Cardiac septum (tissue), 1 donor: Measurements from ENCODE around the gene PCED1B. TPM values are rescaled to one million over a fixed set of nuclear protein-coding genes. Genes with fewer than 3 reads are reported as not detected.
A peak's percentile ranks its signal among the peaks of the same experiment; 100 is the strongest.
"Not testable (repeated sequence)": the region's sequence is repeated elsewhere in the genome, so short reads cannot be mapped to it uniquely, and the experiment has no call there.

Experiments
- DNase-seq: peaks from one replicate; pipeline ENCODE4 v3.0.0-alpha.2; 2020; ENCODE audit warnings: low spot score
- intact Hi-C: fragments of 100-400 bp; cut with DNase I; formaldehyde crosslinking; loops from one replicate; pipeline ENCODE4 v1.14.0; 2022
- total RNA-seq: library from RNA; stranded (reverse); fragmentation: NEBNext Ultra II Directional; extraction: Animal tissue kit (Norgen Biotek cat#: 25700); gene quantifications from one replicate; pipeline ENCODE4 v1.2.1, GENCODE V29; 2021
- donor health status: DM: no; HTN: no; CAD: no.

PCED1B gene
- total RNA-seq, 1 donor from 2014 or later = 1.9 TPM

DNA sequence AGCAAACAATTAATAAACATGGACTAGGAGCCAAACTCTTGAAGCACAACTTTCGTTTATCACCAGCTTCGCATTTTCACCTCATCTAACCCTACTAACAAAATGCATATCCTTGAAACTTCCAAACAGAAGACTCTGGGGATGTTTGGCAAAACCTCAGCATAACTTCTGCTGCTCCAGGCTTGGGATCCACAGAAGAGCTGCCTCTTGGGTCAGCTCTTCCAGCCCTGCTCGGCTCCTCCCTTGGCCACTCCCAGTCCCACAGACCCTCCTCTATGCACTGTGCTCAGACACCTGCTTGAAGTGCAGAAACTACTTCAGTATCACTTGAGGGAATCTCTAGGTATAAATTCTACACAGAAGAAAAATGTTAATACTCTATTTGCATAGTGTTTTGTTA lies 110.3 kb downstream of the PCED1B start:
- no peak for DNase-seq
- intact Hi-C loops = no loop called here

- no peak for DNase-seq
- intact Hi-C loops = no loop called here
Observed at GRCh38 chr12:47190271-47190750, 110.9 kb downstream of the PCED1B start.

DNA sequence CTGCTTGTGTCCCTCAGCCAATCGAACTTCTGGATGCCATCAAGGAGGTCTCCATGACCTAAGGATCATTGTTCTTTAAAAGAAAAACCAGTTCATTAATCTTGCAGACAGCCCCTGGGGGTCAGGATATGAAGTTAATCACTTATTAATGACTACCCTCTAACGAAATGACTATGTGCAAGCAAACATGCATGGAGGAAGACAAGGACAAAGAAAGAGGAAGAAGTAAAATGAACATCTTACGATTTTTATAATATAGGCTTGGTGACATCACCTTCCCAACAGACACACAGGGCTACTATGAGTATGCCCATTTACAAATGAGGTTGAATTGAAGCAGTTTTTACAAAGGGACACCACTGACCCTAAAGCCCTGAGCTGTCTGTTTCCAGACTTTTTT lies 111.5 kb downstream of the PCED1B start:
- intact Hi-C loops = no loop called here
- no peak for DNase-seq

DNA sequence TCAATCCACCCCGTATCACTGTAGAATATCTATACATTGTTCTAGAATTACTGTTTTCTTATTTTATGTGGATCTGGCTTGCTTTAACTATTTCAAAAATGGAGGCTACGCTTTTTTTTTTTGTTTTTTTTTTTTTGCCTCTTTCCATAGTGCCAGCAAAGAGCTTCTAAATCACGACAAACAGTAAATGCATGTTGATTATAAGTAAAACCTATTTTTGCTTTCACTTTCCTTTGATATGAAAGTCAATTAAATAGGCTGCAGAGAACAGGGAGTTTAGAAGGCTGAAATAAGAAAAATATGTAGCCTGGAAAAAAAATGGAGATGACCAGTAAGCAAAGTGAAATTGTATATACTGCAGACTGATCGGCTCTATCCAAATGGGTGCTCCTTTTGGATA lies 112.6 kb downstream of the PCED1B start:
- DNase-seq = no peak
- intact Hi-C loops = no loop called here

DNA sequence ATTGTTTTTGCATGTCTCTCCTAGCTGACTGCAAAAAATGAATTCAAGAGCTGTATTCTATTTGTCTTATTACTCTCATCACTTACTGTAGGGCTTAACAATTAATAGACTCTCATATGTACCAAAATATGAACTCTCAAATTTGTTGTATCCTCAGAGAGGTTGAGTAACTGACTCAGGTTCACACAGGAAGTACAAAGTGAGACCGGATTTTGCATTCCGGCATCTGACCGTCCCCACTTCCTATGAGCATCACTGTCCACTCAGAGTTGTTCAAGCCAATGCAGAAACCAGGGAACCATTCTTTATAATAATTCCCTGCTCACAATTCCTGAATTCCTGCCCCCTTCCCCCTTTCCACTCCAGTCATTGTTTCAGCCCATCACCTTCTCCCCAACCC lies 113.6 kb downstream of the PCED1B start:
- intact Hi-C loops = no loop called here
- no peak for DNase-seq

DNA sequence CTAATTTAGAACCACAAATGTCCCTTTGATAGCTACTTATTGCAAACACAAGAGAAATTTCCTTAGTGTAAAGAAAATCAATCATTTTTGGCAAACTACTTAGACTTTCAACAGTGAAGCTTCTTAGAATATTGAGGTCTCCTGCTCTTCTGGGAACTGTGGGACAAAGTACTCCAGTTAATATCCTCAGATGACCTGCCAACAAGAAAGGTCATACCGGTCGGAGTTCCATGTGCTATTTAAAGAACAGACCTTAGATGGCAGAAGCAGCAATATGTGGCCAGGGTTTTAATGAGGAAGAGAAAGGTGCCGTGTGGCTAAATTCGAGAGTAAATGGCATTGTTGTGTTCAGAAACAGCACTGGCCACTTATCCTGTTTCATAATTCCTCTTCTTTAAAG lies 115.1 kb downstream of the PCED1B start:
- no peak for DNase-seq
- intact Hi-C loops = no loop called here

DNA sequence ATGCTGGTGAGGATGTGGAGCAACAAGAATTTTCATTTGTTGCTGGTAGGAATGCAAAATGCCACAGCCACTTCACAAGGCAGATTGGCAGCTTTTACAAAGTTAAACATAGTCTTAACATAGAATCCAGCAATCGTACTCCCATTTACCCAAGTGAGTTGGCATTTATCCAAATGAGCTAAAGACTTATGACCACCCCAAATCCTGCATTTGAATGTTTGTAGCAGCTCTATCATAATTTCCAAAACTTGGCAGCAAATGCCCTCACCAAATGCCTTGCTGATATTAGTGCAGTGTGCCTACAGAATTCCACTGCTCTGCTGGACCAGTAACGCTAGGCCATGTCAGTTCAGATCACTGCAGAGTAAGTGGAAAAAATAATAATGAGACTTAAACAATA lies 121.0 kb downstream of the PCED1B start:
- intact Hi-C loops = no loop called here
- DNase-seq = no peak

- DNase-seq, intact Hi-C loops: not testable (repeated sequence)
Observed at GRCh38 chr12:47201190-47201589, 121.8 kb downstream of the PCED1B start.

- intact Hi-C loops = no loop called here
Observed at GRCh38 chr12:47202176-47202575, 122.8 kb downstream of the PCED1B start.

GRCh38 chr12:47205532-47206449 lies 126.4 kb downstream of the PCED1B start:
- intact Hi-C loops = no loop called here
- no peak for DNase-seq

More at GRCh38 chr12:47202176-47202575, 122.8 kb downstream of the PCED1B start:
- no peak for DNase-seq

- DNase-seq = no peak
- intact Hi-C loops = no loop called here
Observed at GRCh38 chr12:47206450-47207339, 127.3 kb downstream of the PCED1B start.

GRCh38 chr12:47207340-47207717 lies 127.9 kb downstream of the PCED1B start:
- intact Hi-C loops = no loop called here
- DNase-seq = peak; percentile 86

- no peak for DNase-seq
- intact Hi-C loops = no loop called here
Observed at GRCh38 chr12:47207829-47208248, 128.4 kb downstream of the PCED1B start.

DNA sequence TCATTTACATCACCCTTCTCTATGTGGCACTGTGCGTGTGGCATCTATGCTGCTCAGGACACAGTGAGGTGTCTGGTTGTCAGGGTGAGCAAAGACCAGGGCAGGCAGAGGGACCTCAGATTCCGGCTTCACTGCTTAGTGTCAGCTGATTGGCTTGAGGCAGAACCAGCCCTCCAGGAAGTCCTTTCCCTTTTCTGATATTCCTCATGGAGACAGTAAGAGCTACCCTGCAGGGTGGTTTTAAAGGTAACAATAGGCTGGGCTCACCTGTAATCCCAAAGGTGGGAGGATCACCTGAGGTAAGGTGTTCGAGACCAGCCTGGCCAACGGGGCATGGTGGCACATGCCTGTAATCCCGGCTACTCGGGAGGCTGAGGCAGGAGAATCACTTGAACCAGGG lies 129.6 kb downstream of the PCED1B start:
- DNase-seq = no peak
- intact Hi-C loops = no loop called here

DNA sequence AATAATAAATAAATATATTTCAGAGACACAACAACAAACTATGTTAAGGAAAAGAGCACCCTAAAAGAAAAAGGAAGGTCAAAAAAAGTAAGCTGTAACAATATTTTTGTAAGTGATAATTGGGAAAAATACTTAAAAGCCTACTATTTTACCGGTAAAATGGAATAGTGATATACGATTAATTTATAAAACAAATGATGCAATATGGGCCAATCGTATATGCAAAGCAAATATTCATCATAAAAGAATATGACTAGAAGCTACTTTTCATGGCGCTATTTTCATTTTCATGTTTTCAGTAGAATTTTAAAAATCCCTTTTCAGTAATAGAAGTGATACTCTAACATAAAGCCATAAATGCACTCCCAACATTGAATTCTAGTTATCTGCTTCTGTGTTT lies 131.4 kb downstream of the PCED1B start:
- intact Hi-C loops = no loop called here
- DNase-seq = no peak

DNA sequence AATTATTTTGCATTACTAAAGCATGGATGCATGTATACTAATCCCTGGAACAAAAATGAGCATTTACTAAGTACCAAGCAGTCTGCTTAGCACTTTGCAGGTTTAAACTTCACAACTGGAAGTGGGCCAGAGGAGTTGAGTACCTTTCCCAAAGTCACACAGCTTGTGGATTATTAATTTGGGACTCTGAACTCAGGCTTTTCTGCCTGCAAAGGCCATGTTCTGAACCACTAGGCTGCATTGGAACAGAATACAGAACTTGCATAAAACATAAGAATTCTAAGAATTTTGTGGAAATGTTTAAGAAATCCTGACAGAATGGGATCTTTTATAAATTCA lies 133.2 kb downstream of the PCED1B start:
- intact Hi-C loops = no loop called here
- DNase-seq = no peak

DNA sequence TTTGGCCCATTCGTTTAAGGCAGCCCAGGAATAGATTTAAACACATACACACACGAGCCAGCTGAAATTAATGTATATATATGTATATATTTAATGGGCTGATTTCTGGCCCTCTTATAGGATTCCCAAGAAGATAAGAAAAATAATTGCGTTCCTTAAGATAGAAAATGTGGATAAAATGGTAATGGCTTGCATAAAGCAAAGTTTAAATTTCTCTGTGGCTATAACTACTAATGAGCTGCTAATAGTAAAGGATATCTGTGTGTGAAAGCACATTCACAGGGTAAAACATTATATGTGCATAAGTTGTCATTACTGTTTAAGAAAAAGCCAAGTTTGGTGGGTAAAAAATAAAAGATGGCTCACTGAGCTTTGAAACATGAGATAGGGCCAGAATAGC lies 134.0 kb downstream of the PCED1B start:
- intact Hi-C loops = no loop called here
- DNase-seq = no peak

DNA sequence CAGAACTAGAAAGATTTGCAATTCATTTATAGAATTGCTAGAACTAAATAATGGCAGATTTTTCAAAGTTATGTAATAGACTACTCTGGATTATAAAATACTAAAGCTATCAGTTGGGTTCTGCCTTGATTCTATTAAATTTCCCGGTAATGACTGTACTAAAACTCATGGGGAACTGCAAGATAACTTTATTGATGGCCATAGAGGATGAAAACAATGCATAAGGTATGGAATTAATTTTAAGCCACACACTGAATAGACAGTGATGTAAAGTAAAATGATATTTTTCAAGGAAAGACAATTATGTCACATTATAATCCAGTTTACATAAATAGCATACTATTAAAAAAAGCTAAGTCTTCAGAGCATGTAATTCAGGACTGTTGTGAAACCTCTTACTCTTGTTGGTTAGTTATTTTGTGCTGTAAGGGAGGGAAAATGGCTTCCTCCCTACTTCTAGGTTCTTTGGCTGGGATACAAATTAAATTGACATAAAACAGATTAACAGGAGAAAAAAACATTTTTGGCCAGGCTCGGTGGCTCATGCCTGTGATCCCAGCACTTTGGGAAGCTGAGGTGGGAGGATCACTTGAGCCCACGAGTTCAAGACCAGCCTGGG lies 134.7 kb downstream of the PCED1B start:
- no peak for DNase-seq
- intact Hi-C loops = no loop called here

- no peak for DNase-seq
- intact Hi-C loops = no loop called here
Observed at GRCh38 chr12:47214771-47215170, 135.3 kb downstream of the PCED1B start.

GRCh38 chr12:47216150-47216677 lies 136.8 kb downstream of the PCED1B start:
- peak; percentile 81 for DNase-seq
- intact Hi-C loops = no loop called here
